ENCODE results near the gene RCOR1. TPM values are rescaled to one million over a fixed set of nuclear protein-coding genes. Genes with fewer than 3 reads are reported as not detected.
"Not testable (repeated sequence)": the region's sequence is repeated elsewhere in the genome, so short reads cannot be mapped to it uniquely, and the experiment has no call there.

RCOR1 gene
- polyA plus RNA-seq, 3 donors, result 32.1 to 39.4 (median 32.3) TPM

- no peak for DNase-seq (ENCODE audit: low read depth in 3 of 3, low spot score in 2 of 3)
Observed at GRCh38 chr14:102737402-102738372, 145.2 kb downstream of the RCOR1 start.

- no peak for DNase-seq (ENCODE audit: low read depth in 3 of 3, low spot score in 2 of 3)
Observed at GRCh38 chr14:102738373-102739189, 146.1 kb downstream of the RCOR1 start.

GRCh38 chr14:102739190-102739469 lies 146.7 kb downstream of the RCOR1 start:
- DNase-seq (ENCODE audit: low read depth in 3 of 3, low spot score in 2 of 3), result no peak

GRCh38 chr14:102746634-102747438 lies 154.4 kb downstream of the RCOR1 start:
- no peak for DNase-seq (ENCODE audit: low read depth in 3 of 3, low spot score in 2 of 3)

- DNase-seq (ENCODE audit: low read depth in 3 of 3, low spot score in 2 of 3), result no peak
Observed at GRCh38 chr14:102748806-102749205, 156.4 kb downstream of the RCOR1 start.

GRCh38 chr14:102749393-102750305 lies 157.2 kb downstream of the RCOR1 start:
- no peak for DNase-seq (ENCODE audit: low read depth in 3 of 3, low spot score in 2 of 3)

GRCh38 chr14:102750376-102750775 lies 157.9 kb downstream of the RCOR1 start:
- no peak for DNase-seq (ENCODE audit: low read depth in 3 of 3, low spot score in 2 of 3)

- DNase-seq (ENCODE audit: low read depth in 3 of 3, low spot score in 2 of 3), result no peak
Observed at GRCh38 chr14:102751088-102751487, 158.6 kb downstream of the RCOR1 start.

- no peak for DNase-seq (ENCODE audit: low read depth in 3 of 3, low spot score in 2 of 3)
Observed at GRCh38 chr14:102752239-102752847, 159.9 kb downstream of the RCOR1 start.

GRCh38 chr14:102754370-102755262 lies 162.2 kb downstream of the RCOR1 start:
- DNase-seq (ENCODE audit: low read depth in 3 of 3, low spot score in 2 of 3), result no peak

- DNase-seq (ENCODE audit: low read depth in 3 of 3, low spot score in 2 of 3), result no peak
Observed at GRCh38 chr14:102757646-102758045, 165.2 kb downstream of the RCOR1 start.

GRCh38 chr14:102758087-102758486 lies 165.6 kb downstream of the RCOR1 start:
- DNase-seq (ENCODE audit: low read depth in 3 of 3, low spot score in 2 of 3), result no peak

- no peak for DNase-seq (ENCODE audit: low read depth in 3 of 3, low spot score in 2 of 3)
Observed at GRCh38 chr14:102759456-102760187, 167.2 kb downstream of the RCOR1 start.

- no peak for DNase-seq (ENCODE audit: low read depth in 3 of 3, low spot score in 2 of 3)
Observed at GRCh38 chr14:102760496-102761193, 168.2 kb downstream of the RCOR1 start.

GRCh38 chr14:102761206-102761605 lies 168.8 kb downstream of the RCOR1 start:
- DNase-seq (ENCODE audit: low read depth in 3 of 3, low spot score in 2 of 3), result no peak

- no peak for DNase-seq (ENCODE audit: low read depth in 3 of 3, low spot score in 2 of 3)
Observed at GRCh38 chr14:102764220-102764671, 171.8 kb downstream of the RCOR1 start.

GRCh38 chr14:102765770-102766169 lies 173.3 kb downstream of the RCOR1 start:
- DNase-seq (ENCODE audit: low read depth in 3 of 3, low spot score in 2 of 3), result not testable (repeated sequence)
